Neutrophil (primary cell): ENCODE data around the gene ATRIP.

Experiments used
- H3K27ac ChIP-seq: fragments of 200-600 bp; sonication (generic); 2 replicates; pipeline ENCODE4 v1.5.1; 2016; ENCODE audit warnings: mild to moderate bottlenecking, moderate library complexity
- H3K27me3 ChIP-seq: fragments of 200-600 bp; sonication (generic); 2 replicates; pipeline ENCODE4 v1.6.0; 2016; ENCODE audit warnings: mild to moderate bottlenecking
- H3K36me3 ChIP-seq: fragments of 200-600 bp; sonication (generic); 2 replicates; pipeline ENCODE4 v1.5.1; 2017
- H3K4me1 ChIP-seq, 2 experiments: fragments of 200-600 bp in 1 of 2; sonication (generic) in 1 of 2; 1 replicate in 1 of 2; 2 replicates in 1 of 2; pipeline versions ENCODE4 v1.5.1 to v1.6.1; 2013 to 2016; ENCODE audit warnings: low read depth in 1 of 2, low read length in 1 of 2, mild to moderate bottlenecking in 1 of 2, moderate library complexity in 1 of 2; ENCODE audit not compliant: control insufficient read depth in 1 of 2, insufficient read depth in 1 of 2
- H3K4me3 ChIP-seq, 2 experiments: fragments of 200-600 bp in 1 of 2; sonication (generic) in 1 of 2; 1 replicate in 1 of 2; 2 replicates in 1 of 2; pipeline ENCODE4 v1.5.1; 2013 to 2016; ENCODE audit warnings: low read depth in 1 of 2, low read length in 1 of 2, mild to moderate bottlenecking in 1 of 2, moderate library complexity in 1 of 2
- H3K9me3 ChIP-seq: fragments of 200-600 bp; sonication (generic); 2 replicates; pipeline ENCODE4 v1.5.1; 2016
- TF ChIP-seq, protein P1 (sequence below): fragments of 200-600 bp; sonication (generic); IDR thresholded peaks from 2 replicates; pipeline ENCODE4 v1.5.1; 2016; ENCODE audit warnings: antibody characterized with exemption

The ATRIP gene

DNA sequence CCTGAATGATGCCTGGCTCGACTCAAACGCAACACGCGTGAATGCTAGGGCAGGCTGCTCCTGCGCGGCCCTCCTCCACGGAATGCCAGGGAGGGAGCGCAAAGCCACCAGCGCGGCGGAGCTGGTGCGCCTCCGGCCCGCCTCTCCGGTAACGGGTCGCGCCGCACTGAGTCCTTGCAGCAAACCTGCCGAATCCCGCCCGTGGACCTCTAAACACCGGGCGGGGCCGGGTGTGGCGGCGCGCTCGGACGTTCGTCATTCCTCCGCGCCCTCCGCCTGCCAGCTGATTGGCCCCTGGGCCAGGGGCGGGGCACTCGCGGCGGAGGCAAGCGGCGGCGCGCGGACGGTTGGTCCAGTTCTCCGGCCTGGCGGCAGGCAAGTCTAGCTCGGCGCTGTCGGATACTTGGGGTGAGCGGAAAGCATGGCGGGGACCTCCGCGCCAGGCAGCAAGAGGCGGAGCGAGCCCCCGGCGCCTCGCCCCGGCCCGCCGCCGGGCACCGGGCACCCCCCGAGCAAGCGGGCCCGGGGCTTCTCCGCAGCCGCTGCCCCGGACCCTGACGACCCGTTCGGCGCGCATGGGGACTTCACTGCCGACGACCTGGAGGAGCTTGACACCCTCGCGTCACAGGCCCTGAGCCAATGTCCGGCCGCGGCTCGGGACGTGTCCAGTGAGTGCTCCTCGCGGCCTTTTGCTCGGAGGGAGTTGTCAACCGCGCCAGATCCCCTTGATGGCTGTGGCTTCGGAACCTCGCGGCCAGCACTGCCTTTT lies at the start of gene ATRIP:
TSS of gene ATRIP (plus strand) at position 313 of the 769 bp plus-strand sequence. CDS start at position 422, 109 bp downstream.
- H3K9me3 ChIP-seq: no peaks in the 10 kb centered on the region
- H3K4me1 ChIP-seq: peaks cover 25% of the 10 kb centered on the region in 2 experiments
- H3K4me3 ChIP-seq: peak within 1 kb of the TSS; percentile 80 to 90
- H3K27ac ChIP-seq: peak within 1 kb of the TSS; percentile 86
- H3K27me3 ChIP-seq: no peaks in the 10 kb centered on the region
- TF ChIP-seq, protein P1, sequence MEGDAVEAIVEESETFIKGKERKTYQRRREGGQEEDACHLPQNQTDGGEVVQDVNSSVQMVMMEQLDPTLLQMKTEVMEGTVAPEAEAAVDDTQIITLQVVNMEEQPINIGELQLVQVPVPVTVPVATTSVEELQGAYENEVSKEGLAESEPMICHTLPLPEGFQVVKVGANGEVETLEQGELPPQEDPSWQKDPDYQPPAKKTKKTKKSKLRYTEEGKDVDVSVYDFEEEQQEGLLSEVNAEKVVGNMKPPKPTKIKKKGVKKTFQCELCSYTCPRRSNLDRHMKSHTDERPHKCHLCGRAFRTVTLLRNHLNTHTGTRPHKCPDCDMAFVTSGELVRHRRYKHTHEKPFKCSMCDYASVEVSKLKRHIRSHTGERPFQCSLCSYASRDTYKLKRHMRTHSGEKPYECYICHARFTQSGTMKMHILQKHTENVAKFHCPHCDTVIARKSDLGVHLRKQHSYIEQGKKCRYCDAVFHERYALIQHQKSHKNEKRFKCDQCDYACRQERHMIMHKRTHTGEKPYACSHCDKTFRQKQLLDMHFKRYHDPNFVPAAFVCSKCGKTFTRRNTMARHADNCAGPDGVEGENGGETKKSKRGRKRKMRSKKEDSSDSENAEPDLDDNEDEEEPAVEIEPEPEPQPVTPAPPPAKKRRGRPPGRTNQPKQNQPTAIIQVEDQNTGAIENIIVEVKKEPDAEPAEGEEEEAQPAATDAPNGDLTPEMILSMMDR: peak; percentile 50
- H3K36me3 ChIP-seq: peaks cover 36% of the 10 kb centered on the region

DNA sequence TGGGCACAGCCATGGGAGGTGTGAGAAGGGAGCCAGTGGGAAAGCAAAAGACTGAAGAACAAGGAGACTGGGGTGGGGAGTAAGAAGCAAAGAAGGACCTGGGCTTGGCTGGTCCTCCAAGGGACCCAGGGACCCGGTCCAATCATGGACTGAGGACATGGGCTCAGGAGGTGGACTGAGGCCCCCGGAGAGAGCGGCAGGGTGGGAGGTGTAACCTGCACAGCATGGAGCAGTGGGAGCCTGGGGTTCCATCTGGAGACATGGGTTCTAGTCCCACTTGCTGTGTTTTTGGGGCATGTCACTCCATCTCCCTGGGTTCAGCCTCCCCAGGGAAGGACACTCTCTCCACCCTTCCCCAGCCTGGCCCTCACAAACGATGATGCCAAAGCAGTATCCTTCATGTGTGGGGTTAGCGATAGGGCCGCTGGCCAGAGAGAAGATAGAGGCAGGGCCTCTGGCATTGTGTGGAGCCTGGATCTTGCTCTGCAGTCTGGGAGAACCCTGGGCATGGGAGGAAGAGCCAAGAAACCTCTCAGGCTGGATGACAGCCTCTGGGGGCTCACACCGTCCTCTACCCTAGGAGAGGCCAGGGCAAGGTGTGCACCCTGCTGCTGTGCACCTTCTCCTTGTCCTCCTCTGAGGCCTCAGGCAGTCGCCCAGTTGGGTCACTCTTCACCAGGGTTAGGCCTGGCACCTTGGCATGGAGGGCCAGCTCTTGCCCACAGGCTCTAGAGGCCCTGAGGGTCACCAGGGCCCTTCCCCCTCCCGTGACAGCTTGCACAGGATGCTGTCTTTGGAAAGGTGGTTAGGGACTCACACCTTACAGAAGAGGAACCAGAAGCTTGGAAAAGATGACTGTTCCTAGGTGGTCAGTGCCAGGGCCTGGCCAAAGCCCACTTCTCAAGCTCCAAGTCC lies 48.5 kb upstream of the ATRIP start:
- Histone ChIP-seq H3K27ac (peak overlapping the region; percentile 66), H3K27me3 (no peaks in the 10 kb centered on the region), H3K4me3 (no peak overlapping the region), H3K36me3 (no peaks in the 10 kb centered on the region), H3K4me1 (peaks cover 37 to 43% of the 10 kb centered on the region in 2 experiments), H3K9me3 (no peaks in the 10 kb centered on the region)
- TF ChIP-seq, protein P1: no peak

DNA sequence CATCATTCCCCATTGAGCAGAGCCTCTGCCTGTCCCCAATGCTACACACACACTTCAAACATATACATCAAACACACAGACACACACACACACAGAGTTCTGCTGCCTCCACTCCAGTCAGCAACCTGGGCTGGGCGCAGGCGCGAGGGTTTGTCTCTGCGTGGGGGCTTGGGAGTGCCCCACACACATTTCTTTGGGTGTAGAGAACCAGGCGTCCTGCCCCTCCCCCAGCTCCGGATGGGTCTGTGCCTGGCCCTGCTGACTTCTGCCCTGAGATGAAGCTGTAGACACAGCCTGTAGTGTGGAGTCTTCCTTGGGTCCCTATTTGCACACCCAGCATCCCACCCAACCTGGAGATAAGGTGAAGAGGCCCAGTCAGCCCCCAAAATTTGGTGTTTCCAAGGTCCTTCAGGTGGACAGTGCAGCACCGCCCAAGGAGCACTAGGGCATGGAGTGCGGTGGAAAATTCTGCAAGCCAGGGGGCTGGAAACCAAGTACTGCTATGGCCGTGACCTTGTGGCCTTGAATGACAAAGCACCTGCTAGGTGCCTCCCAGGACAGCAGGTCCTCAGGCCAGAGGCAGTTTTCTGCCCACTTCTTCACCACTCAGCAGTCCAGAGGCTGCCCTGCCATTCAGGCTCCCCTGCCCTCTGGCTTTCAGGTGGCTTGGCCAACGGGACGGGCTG lies 47.7 kb upstream of the ATRIP start:
- Histone ChIP-seq H3K27me3 (no peaks in the 10 kb centered on the region), H3K4me3 (no peak overlapping the region), H3K36me3 (no peaks in the 10 kb centered on the region), H3K9me3 (no peaks in the 10 kb centered on the region), H3K4me1 (peaks cover 37 to 43% of the 10 kb centered on the region in 2 experiments), H3K27ac (peak overlapping the region; percentile 66)
- TF ChIP-seq, protein P1: no peak

DNA sequence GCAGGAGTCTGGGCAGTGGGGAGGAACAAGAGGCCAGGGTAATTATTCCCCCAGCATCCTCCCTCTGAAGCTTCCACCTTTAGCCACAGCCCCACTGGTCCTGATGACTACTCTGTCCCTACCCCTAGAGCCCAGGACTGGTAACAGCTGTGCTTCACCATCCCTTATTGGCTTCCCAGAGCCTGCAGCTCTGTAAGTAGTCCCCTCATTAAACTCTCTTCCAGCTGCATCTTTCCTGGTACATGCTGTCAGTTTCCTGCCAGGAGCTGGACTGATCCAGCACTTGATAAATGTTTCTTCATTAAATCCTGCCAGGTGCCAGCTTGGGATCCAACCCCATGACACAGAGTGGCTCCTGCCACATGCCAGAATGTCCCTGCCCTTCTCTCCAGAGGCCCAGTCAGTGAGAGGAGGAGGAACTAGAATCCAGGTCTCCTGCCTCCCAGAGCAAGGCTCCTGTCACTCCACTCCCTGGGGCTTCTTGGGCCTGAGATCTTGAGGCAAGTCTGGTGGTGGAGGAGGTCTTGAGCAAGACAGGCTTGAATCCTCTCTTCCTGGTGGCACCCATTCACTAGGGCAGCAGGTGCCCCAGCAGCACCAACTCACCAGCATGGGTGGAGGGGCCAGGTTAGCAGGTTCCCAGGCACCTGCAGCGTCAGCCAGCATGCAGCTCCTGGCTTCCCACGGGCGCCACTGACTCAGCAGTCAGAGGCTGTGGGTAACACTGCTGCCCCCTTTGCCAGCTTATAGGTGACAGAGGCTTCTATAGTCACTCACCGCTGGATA lies 47.0 kb upstream of the ATRIP start:
- Histone ChIP-seq H3K27ac (peak overlapping the region; percentile 66), H3K4me1 (peaks cover 37 to 43% of the 10 kb centered on the region in 2 experiments), H3K4me3 (no peak overlapping the region), H3K9me3 (no peaks in the 10 kb centered on the region), H3K36me3 (no peaks in the 10 kb centered on the region), H3K27me3 (no peaks in the 10 kb centered on the region)
- TF ChIP-seq, protein P1: no peak
